K562 (cell line): ENCODE results near the gene NF2. TPM values are rescaled to one million over a fixed set of nuclear protein-coding genes. Genes with fewer than 3 reads are reported as not detected.

Source experiments
- ATAC-seq: fragments of 200-7000 bp; cut with Tn5 transposase; 3 replicates; pipeline ENCODE4 v1.9.1; 2020; ENCODE audit warnings: moderate library complexity
- BruUV-seq: library from RNA; stranded (reverse); fragments of 400-500 nt; replicated peaks from 2 replicates; lab custom pipeline; 2021; lab: Mats Ljungman, UMichigan
- CTCF ChIA-PET: fragments of 300-600 bp; formaldehyde crosslinking; extraction: SDS; loops from one replicate; lab custom pipeline; 2021; ENCODE audit warnings: low intra/inter-chr PET ratio; lab: Yijun Ruan, JAX
- POLR2A ChIA-PET: fragments of 300-600, 350-650 bp; sonication (Branson Sonifier 250); formaldehyde crosslinking; extraction: SDS; loops from one replicate; lab custom pipeline; 2021; ENCODE audit warnings: antibody characterized with exemption, inconsistent platforms; lab: Yijun Ruan, JAX
- DNase-seq, 4 experiments: peaks; one replicate each; pipeline versions ENCODE4 v3.0.0 to v3.0.0-alpha.2; 2011 to 2018; ENCODE audit warnings: low spot score in 3 of 4, mixed read lengths in 3 of 4; ENCODE audit errors: extremely low read depth in 1 of 4
- FAIRE-seq: peaks from 2 replicates; lab custom pipeline; 2011; peaks lifted over from hg19 to GRCh38; lab: Jason Lieb, UNC
- H2AFZ ChIP-seq: 2 replicates; pipeline ENCODE4 v1.6.0; 2011; ENCODE audit warnings: low read depth, low read length, control low read depth, inconsistent platforms
- H3K27ac ChIP-seq: fragments of 200-600 bp; 3 replicates; pipeline ENCODE4 v1.8.0; 2011; ENCODE audit warnings: low read depth, mild to moderate bottlenecking, control low read depth, inconsistent platforms, low read length, moderate library complexity, mixed read lengths; ENCODE audit errors: extremely low read depth
- H3K27me3 ChIP-seq, 2 experiments: fragments of 300-600 bp in 1 of 2; 2 replicates in 1 of 2; 3 replicates in 1 of 2; pipeline versions ENCODE4 v1.6.0 to v1.8.0; 2011; ENCODE audit warnings: inconsistent platforms in 2 of 2, low read length in 2 of 2, mild to moderate bottlenecking in 1 of 2, mixed read lengths in 1 of 2, moderate library complexity in 1 of 2; ENCODE audit not compliant: control insufficient read depth in 2 of 2, insufficient read depth in 2 of 2
- H3K36me3 ChIP-seq: fragments of 300-600 bp; 3 replicates; pipeline ENCODE4 v1.8.0; 2011; ENCODE audit warnings: mild to moderate bottlenecking, low read length, inconsistent platforms; ENCODE audit not compliant: control insufficient read depth, insufficient read depth
- H3K4me1 ChIP-seq, 2 experiments: fragments of 200-600 bp in 1 of 2; replicated peaks in 1 of 2; 2 replicates in 1 of 2; 3 replicates in 1 of 2; pipeline versions ENCODE4 v1.5.1 to v1.8.0; 2011; ENCODE audit warnings: inconsistent platforms in 2 of 2, low read length in 2 of 2, mild to moderate bottlenecking in 1 of 2, mixed read lengths in 1 of 2, moderate library complexity in 1 of 2; ENCODE audit not compliant: control insufficient read depth in 2 of 2, insufficient read depth in 2 of 2
- H3K4me2 ChIP-seq: 2 replicates; pipeline ENCODE4 v1.6.1; 2011; ENCODE audit warnings: low read length, control low read depth, inconsistent platforms, mixed read lengths; ENCODE audit not compliant: insufficient read depth
- H3K4me3 ChIP-seq: fragments of 200-600 bp; sonication (generic), shearing (Covaris generic); 2 replicates; pipeline ENCODE4 v1.5.1; 2016; ENCODE audit warnings: control low read depth, inconsistent platforms
- H3K79me2 ChIP-seq: fragments of 200-600 bp; 3 replicates; pipeline ENCODE4 v1.8.0; 2011; ENCODE audit warnings: low read length, inconsistent platforms; ENCODE audit not compliant: control insufficient read depth, insufficient read depth
- H3K9ac ChIP-seq, 2 experiments: 2 replicates each; pipeline versions ENCODE4 v1.6.0 to v1.6.1; 2011; ENCODE audit warnings: low read depth in 2 of 2, low read length in 2 of 2, control low read depth in 1 of 2, inconsistent platforms in 1 of 2, mild to moderate bottlenecking in 1 of 2, mixed read lengths in 1 of 2; ENCODE audit not compliant: insufficient read depth in 1 of 2
- H3K9me1 ChIP-seq: one replicate; pipeline ENCODE4 v1.6.0; 2011; ENCODE audit warnings: inconsistent platforms, mild to moderate bottlenecking, low read length, moderate library complexity; ENCODE audit not compliant: control insufficient read depth, insufficient read depth
- H3K9me3 ChIP-seq: replicated peaks from 2 replicates; pipeline ENCODE4 v1.5.1; 2011; ENCODE audit warnings: low read depth, low read length, inconsistent platforms; ENCODE audit not compliant: control insufficient read depth, insufficient read depth
- H4K20me1 ChIP-seq: replicated peaks from 2 replicates; pipeline ENCODE4 v1.6.1; 2011; ENCODE audit warnings: low read length, inconsistent platforms, mixed read lengths; ENCODE audit not compliant: control insufficient read depth, insufficient read depth
- ARID4B ChIP-seq: sonication (generic); formaldehyde crosslinking; IDR thresholded peaks from 2 replicates; pipeline ENCODE4 v1.8.0; 2022; ENCODE audit warnings: mild to moderate bottlenecking, missing genetic modification reagents
- CBFB ChIP-seq: sonication (generic); formaldehyde crosslinking; IDR thresholded peaks from 2 replicates; pipeline ENCODE4 v1.4.0; 2020; ENCODE audit warnings: mild to moderate bottlenecking, missing genetic modification reagents
- KLF1 ChIP-seq: fragments of 450-650 bp; IDR thresholded peaks from 2 replicates; pipeline ENCODE4 v1.6.1; 2016; ENCODE audit warnings: missing genetic modification characterization, missing compliant biosample characterization
- PHTF2 ChIP-seq: fragments of 250-450 bp; sonication (Bioruptor Pico); IDR thresholded peaks from 2 replicates; pipeline ENCODE4 v1.5.0; 2021; ENCODE audit warnings: mild to moderate bottlenecking
- RBFOX2 ChIP-seq: fragments of 200-400 bp; formaldehyde crosslinking; IDR thresholded peaks from 2 replicates; pipeline ENCODE4 v1.6.1; 2017; ENCODE audit warnings: low read depth, mild to moderate bottlenecking, low read length, moderate library complexity
- SNRNP70 ChIP-seq: fragments of 200-400 bp; formaldehyde crosslinking; optimal IDR thresholded peaks from 2 replicates; pipeline ENCODE3; 2017; ENCODE audit warnings: low read depth, low read length
- ZFP1 ChIP-seq: fragments of 450-650 bp; formaldehyde crosslinking; IDR thresholded peaks from 2 replicates; pipeline ENCODE4 v1.4.0; 2020; ENCODE audit warnings: mild to moderate bottlenecking, mixed read lengths
- ZNF511 ChIP-seq: sonication (generic); formaldehyde crosslinking; IDR thresholded peaks from 2 replicates; pipeline ENCODE4 v1.8.0; 2022; ENCODE audit warnings: mild to moderate bottlenecking, missing genetic modification reagents
- WGBS: fragments of 100-300 bp; shearing (Covaris generic); methylation state at CpG from one replicate; pipeline ENCODE4 v1.1.6; 2016; ENCODE audit warnings: low coverage, mixed read lengths; ENCODE audit not compliant: insufficient coverage; ENCODE audit errors: missing lambda C conversion rate; 5-methylcytosine and 5-hydroxymethylcytosine counted together
- in situ Hi-C: fragments of 300-500 bp; cut with MboI; formaldehyde crosslinking; loops from 4 replicates; pipeline ENCODE4 v1.15.0; 2018; ENCODE audit warnings: inconsistent platforms, mixed read lengths
- intact Hi-C: fragments of 100-400 bp; cut with micrococcal nuclease; formaldehyde crosslinking; loops from 2 replicates; pipeline ENCODE4 v1.14.2; 2022
- polyA plus RNA-seq, 8 experiments: library from polyadenylated mRNA; depleted of rRNA in 4 of 8; stranded (reverse) in 5 of 8; unstranded in 3 of 8; fragments of >200 nt; fragmentation: Nextera tagmentation in 2 of 8; fragmentation: Illumina TruSeq in 1 of 8; extraction: Ambion mirVana in 2 of 8; extraction: Trizol in 1 of 8; gene quantifications; 2 replicates each; pipeline versions ENCODE4 v1.2.1 to v1.2.3, GENCODE V29; 2011 to 2014; ENCODE audit warnings: inconsistent platforms in 1 of 8, missing spikeins in 1 of 8
- total RNA-seq, 7 experiments: library from RNA; depleted of rRNA in 6 of 7; stranded (reverse); fragments of >200 nt in 6 of 7; fragmentation: Illumina TruSeq in 2 of 7; extraction: Trizol in 2 of 7; gene quantifications; 2 replicates each; pipeline versions ENCODE4 v1.2.1 to v1.2.3, GENCODE V29; 2011 to 2021; ENCODE audit warnings: low replicate concordance in 1 of 7

Gene NF2
- total and polyA plus RNA-seq, 9 of the 15 experiments (the other 6 are each of a cell fraction or from before 2014, with no cell fraction given), result 2.2 to 32.5 (median 15.2) TPM

- Histone ChIP-seq H3K4me2 (no peak overlapping the region), H3K9me3 (no peaks in the 10 kb centered on the region), H3K79me2 (no peaks in the 10 kb centered on the region), H3K36me3 (peaks cover 57% of the 10 kb centered on the region), H3K27me3 (no peaks in the 10 kb centered on the region), H3K9ac (no peak overlapping the region), H3K9me1 (no peaks in the 10 kb centered on the region), H2AFZ (no peak overlapping the region), H4K20me1 (no peaks in the 10 kb centered on the region), H3K27ac (no peak overlapping the region), H3K4me3 (no peak overlapping the region), H3K4me1 (no peaks in the 10 kb centered on the region)
- DNase-seq (no peak), FAIRE-seq (no peak), ATAC-seq (no peak)
- intact Hi-C loops (no loop called here), in situ Hi-C loops (loop anchor here (25.0 kb wide), 1 partner anchor 404 kb away; the partner anchor contains the start of gene HORMAD2)
- CTCF ChIA-PET, result no interaction called here
- BruUV-seq, result no TSS peak
- POLR2A ChIA-PET, result no interaction called here
- WGBS, result 83% methylated on average over 4 of the region's 4 CpGs
- no peak for TF ChIP-seq PHTF2 (CRISPR knock-in tag)
- TF ChIP-seq ARID4B (CRISPR knock-in tag), result no peak
- no peak for TF ChIP-seq KLF1 (tag)
- TF ChIP-seq SNRNP70, result no peak
- no peak for TF ChIP-seq CBFB (CRISPR knock-in tag)
- TF ChIP-seq ZFP1 (CRISPR knock-in tag), result no peak
- no peak for TF ChIP-seq RBFOX2
- TF ChIP-seq ZNF511 (CRISPR knock-in tag), result no peak
These were observed 80.1 kb downstream of the NF2 start for GRCh38 chr22:29683536-29683935.
